WI38 (cell line): ENCODE measurements around the gene CALN1.

Experiments
- H3K4me3 ChIP-seq: 2 replicates; pipeline ENCODE4 v1.5.1; 2011; ENCODE audit warnings: low read depth, mild to moderate bottlenecking, control low read depth, low read length
- TF ChIP-seq, protein P1 (sequence below): IDR thresholded peaks from 2 replicates; pipeline ENCODE4 v1.5.1; 2012; ENCODE audit warnings: low read depth, mild to moderate bottlenecking, control low read depth, low read length

CALN1 gene

DNA sequence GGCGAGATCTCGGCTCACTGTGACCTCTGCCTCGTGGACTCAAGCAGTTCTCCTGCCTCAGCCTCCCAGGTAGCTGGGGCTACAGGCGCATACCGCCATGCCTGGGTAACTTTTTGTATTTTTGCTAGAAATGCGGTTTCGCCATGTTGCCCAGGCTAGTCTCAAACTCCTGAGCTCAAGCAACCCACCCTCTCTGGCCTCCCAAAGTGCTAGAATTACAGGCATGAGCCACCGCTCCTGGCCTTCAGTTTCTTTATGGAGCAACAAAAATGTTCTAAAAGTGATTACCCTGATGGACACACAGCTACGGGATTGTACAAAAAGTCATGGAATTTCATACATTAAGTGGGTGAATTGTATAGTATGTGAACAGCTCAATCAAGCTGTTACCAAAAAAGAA lies 216.0 kb downstream of the CALN1 start:
- TF ChIP-seq, protein P1, sequence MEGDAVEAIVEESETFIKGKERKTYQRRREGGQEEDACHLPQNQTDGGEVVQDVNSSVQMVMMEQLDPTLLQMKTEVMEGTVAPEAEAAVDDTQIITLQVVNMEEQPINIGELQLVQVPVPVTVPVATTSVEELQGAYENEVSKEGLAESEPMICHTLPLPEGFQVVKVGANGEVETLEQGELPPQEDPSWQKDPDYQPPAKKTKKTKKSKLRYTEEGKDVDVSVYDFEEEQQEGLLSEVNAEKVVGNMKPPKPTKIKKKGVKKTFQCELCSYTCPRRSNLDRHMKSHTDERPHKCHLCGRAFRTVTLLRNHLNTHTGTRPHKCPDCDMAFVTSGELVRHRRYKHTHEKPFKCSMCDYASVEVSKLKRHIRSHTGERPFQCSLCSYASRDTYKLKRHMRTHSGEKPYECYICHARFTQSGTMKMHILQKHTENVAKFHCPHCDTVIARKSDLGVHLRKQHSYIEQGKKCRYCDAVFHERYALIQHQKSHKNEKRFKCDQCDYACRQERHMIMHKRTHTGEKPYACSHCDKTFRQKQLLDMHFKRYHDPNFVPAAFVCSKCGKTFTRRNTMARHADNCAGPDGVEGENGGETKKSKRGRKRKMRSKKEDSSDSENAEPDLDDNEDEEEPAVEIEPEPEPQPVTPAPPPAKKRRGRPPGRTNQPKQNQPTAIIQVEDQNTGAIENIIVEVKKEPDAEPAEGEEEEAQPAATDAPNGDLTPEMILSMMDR: no peak
- no peak overlapping the region for H3K4me3 ChIP-seq

DNA sequence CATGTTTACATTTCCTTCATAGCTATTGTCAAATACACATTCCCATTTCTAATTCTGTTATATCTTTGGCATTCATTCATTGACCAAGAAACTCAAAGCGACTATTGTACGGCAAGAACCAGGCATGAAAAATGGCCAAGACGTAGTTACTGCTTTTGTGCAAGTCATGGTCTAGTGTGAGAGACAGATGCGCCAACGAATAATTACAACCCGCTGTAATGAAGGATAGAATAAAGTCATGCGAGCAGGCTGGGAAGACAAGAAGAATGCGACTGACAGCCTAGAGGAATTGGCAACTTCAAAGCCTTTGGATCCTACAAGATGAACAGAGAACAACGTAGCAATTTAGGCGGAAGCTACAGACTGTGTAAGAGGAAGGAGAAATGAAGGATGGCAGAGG lies 221.2 kb downstream of the CALN1 start:
- TF ChIP-seq, protein P1: no peak
- no peak overlapping the region for H3K4me3 ChIP-seq

DNA sequence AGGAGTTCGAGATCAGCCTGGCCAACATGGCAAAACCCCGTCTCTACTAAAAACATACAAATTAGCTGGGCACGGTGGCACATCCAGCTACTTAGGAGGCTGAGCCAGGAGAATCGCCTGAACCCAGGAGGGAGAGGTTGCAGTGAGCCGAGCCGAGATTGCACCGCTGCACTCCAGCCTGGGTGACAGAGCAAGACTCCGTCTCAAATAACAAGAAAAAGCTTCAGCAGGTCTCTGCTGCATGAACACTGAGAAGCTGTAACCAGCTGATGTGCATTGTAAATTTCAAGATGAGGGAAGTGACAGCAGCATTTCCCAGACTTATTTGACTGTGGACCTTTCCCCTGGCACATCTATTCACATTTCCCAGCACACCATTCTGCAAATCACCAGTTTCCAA lies 222.0 kb downstream of the CALN1 start:
- TF ChIP-seq, protein P1: no peak
- no peak overlapping the region for H3K4me3 ChIP-seq

DNA sequence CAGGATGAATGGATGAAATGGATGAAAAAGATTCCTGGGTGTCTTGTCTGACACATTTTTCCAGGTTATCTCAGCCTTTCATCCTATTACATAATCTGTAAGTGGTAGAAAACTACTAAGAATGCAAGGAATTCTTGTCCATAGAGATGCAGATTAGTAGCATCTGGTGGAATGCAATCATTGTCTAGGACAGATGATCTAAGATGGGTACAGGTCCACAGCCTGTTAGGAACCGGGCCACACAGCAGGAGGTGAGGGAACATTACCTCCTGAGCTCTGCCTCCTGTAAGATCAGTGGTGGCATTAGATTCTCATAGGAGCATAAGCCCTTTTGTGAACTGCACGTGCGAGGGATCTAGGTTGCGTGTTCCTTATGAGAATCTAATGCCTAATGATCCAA lies 225.0 kb downstream of the CALN1 start:
- TF ChIP-seq, protein P1: no peak
- H3K4me3 ChIP-seq: no peak overlapping the region

DNA sequence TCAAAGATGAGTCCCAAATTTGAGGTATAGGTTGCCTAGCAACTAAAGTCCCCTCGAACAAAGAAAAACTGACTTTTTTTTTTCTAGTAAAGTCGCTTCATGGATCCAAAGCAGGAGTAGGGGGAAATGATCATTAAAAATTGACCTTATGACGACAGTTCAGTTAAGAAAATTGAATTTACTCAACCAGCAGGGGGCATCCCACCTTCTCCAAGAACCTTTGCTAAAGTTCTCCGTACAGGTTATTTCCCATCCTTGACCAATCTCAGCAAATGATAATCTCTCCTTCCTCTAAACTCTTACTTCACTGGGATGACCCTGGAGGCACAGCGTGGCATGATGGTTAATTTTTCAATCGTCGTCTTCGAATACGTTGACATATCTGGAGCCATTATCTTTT lies 228.3 kb downstream of the CALN1 start:
- TF ChIP-seq, protein P1: no peak
- no peak overlapping the region for H3K4me3 ChIP-seq

DNA sequence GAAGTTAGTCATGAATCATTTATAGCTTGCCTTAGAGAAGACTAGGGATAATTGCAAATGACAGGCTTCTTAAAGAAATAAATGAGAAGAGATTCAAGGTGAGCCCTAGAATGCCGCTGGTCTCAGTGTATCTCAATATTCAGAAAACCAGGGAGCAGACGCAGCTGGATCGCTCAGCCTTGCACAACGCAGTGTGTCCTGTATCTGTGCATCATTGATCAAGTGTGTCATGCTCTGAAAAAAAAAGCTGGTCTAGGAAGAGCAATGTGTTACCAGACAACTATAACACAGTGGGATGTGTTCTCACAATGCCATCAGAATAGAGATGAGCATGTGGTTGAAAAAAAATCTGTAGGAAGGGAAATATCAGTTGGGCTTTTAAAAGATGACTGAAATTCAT lies 230.1 kb downstream of the CALN1 start:
- TF ChIP-seq, protein P1: no peak
- no peak overlapping the region for H3K4me3 ChIP-seq

DNA sequence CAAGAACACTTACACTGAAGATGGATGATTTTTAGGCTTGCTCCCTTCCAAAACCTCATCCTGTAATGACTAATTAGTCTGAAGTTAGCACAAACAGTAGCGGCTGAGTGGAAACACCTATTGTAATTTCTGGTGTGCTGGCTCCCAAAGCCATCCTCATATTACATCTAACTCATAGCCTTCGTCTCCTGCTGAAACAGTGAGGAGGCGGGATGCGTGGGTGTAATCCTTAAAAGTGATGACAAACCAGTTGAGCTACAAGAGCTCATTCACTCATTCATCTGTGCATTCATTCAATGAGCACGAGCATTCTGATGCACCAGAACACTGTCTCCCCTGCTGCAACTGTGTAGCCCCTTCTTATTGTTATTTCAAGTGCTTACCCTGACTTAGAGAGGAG lies 235.3 kb downstream of the CALN1 start:
- H3K4me3 ChIP-seq: no peak overlapping the region
- TF ChIP-seq, protein P1: no peak
